Esophagus mucosa (tissue), 1 donor: ENCODE data around the gene SLC12A5. TPM values are rescaled to one million over a fixed set of nuclear protein-coding genes. Genes with fewer than 3 reads are reported as not detected.

ENCODE experiments used
- total RNA-seq: library from RNA; stranded (reverse); gene quantifications from one replicate; pipeline ENCODE4 v1.2.4, GENCODE V29; 2023
- donor health status: DM: yes; HTN: yes; CAD: no.

The SLC12A5 gene
- total RNA-seq, 1 donor from 2014 or later, result not detected

Other genes starting within 250 kb of the SLC12A5 start
- not detected for gene WFDC3, start 237.3 kb upstream of the SLC12A5 start, total RNA-seq
- 15.8 TPM for gene DNTTIP1, start 237.3 kb upstream of the SLC12A5 start, total RNA-seq
- gene UBE2C, start 216.6 kb upstream of the SLC12A5 start, total RNA-seq, result 46.5 TPM
- not detected for gene TNNC2, start 201.9 kb upstream of the SLC12A5 start, total RNA-seq
- 7.1 TPM for gene SNX21, start 195.4 kb upstream of the SLC12A5 start, total RNA-seq
- 14.0 TPM for gene ACOT8, start 171.8 kb upstream of the SLC12A5 start, total RNA-seq
- 1.4 TPM for gene ZSWIM3, start 171.6 kb upstream of the SLC12A5 start, total RNA-seq
- gene ZSWIM1, start 148.0 kb upstream of the SLC12A5 start, total RNA-seq, result 7.2 TPM
- gene SPATA25, start 141.6 kb upstream of the SLC12A5 start, total RNA-seq, result 0.76 TPM
- 1.9 TPM for gene NEURL2, start 138.0 kb upstream of the SLC12A5 start, total RNA-seq
- gene CTSA, start 137.9 kb upstream of the SLC12A5 start, total RNA-seq, result 57.4 TPM
- gene PLTP, start 117.1 kb upstream of the SLC12A5 start, total RNA-seq, result 46.7 TPM
- 19.0 TPM for gene PCIF1, start 94.5 kb upstream of the SLC12A5 start, total RNA-seq
- 9.6 TPM for gene ZNF335, start 57.0 kb upstream of the SLC12A5 start, total RNA-seq
- gene MMP9, start 20.3 kb upstream of the SLC12A5 start, total RNA-seq, result 3.3 TPM
- 14.3 TPM for gene NCOA5, start 60.7 kb downstream of the SLC12A5 start, total RNA-seq
- gene CD40, start 89.1 kb downstream of the SLC12A5 start, total RNA-seq, result 7.4 TPM